GM12875 (cell line): ENCODE measurements around the gene EPB41.

Source experiments
- H3K4me3 ChIP-seq: one replicate; pipeline ENCODE4 v1.5.1; 2011; ENCODE audit warnings: low read depth, low read length, control low read depth
- TF ChIP-seq, protein P1 (sequence below): IDR thresholded peaks from 2 replicates; pipeline ENCODE4 v1.5.1; 2011; ENCODE audit warnings: low read depth, mild to moderate bottlenecking, control low read depth, inconsistent platforms, low read length, moderate library complexity, borderline replicate concordance; ENCODE audit not compliant: insufficient read depth

The EPB41 gene

GRCh38 chr1:28877132-28877781, 37.1 kb upstream of the EPB41 start:
- H3K4me3 ChIP-seq, result no peak overlapping the region
- TF ChIP-seq, protein P1, sequence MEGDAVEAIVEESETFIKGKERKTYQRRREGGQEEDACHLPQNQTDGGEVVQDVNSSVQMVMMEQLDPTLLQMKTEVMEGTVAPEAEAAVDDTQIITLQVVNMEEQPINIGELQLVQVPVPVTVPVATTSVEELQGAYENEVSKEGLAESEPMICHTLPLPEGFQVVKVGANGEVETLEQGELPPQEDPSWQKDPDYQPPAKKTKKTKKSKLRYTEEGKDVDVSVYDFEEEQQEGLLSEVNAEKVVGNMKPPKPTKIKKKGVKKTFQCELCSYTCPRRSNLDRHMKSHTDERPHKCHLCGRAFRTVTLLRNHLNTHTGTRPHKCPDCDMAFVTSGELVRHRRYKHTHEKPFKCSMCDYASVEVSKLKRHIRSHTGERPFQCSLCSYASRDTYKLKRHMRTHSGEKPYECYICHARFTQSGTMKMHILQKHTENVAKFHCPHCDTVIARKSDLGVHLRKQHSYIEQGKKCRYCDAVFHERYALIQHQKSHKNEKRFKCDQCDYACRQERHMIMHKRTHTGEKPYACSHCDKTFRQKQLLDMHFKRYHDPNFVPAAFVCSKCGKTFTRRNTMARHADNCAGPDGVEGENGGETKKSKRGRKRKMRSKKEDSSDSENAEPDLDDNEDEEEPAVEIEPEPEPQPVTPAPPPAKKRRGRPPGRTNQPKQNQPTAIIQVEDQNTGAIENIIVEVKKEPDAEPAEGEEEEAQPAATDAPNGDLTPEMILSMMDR, result peak; percentile 85

DNA sequence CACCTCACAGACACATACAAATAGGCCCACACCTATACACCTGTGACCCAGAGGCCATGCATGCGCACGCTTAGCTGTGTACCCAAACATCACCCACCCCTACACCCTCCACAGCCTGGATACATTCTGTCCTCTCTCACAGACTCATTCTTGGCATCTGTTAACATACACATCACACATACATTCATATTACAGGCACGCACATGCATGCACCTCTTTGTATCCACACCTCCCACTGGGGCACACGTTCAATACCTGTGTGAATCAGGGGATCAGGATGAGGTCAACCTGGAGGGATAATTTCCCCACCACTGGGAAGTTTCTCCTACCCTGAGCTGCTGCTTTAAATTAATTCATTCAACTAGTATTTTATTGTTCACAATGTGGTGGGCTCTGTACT, 35.6 kb upstream of the EPB41 start:
- TF ChIP-seq, protein P1, result no peak

DNA sequence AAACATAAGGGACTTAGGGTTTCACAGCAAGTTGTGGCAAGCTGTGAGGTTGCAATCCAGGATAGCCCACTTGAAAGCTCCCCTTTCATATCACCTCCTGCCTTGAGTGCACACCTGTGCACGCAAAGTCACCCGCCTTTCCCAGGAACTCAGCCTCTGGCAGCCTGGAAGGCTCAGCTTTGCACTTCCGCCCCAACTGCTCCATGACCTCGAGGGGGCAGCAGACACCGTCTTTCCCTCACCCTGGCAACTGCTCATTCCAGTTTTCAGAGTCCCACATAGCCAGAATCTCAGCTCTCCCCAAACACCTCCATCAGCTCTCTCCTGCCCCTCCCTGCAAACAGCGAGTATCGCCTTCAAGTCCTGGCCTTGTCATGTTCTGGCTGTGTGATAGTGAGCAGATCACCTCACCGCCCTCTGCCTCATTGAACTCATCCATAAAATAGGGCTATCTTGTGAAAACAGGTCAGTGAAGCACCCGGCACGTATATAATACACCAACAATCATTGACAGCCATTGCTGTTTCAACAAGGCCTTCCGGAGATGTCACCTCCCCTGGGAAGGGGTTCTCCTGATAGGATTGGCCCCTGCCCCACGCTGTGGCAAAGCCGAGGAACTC, 32.2 kb upstream of the EPB41 start:
- TF ChIP-seq, protein P1, result peak; percentile 92

More for the DNA sequence above, 35.6 kb upstream of the EPB41 start:
- H3K4me3 ChIP-seq, result no peak overlapping the region

DNA sequence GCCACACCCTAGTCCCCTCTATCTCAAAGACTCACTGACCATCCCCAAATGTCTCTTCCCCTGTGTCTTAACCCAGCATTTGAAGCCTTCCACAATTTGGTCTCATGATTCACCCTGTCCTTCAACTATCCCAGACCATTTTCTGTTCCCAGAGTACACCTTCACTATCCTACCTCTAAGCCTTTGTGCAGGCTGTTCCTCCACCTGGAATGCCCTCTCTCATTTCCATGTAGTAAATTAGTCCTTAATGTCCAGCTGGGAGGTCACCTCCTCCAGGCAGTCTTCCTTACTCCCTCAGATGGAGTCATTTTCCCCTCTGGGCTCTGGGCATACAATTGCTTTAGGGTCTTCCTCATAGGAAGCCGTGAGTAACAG, 31.1 kb upstream of the EPB41 start:
- TF ChIP-seq, protein P1, result no peak
- H3K4me3 ChIP-seq, result no peak overlapping the region

More for the DNA sequence above, 32.2 kb upstream of the EPB41 start:
- H3K4me3 ChIP-seq, result no peak overlapping the region

- no peak overlapping the region for H3K4me3 ChIP-seq
- TF ChIP-seq, protein P1, result no peak
These were observed 28.9 kb upstream of the EPB41 start for GRCh38 chr1:28885472-28885877.

GRCh38 chr1:28885977-28886730, 28.2 kb upstream of the EPB41 start:
- peak overlapping the region; percentile 77 for H3K4me3 ChIP-seq

More at GRCh38 chr1:28885977-28886730, 28.2 kb upstream of the EPB41 start:
- TF ChIP-seq, protein P1, result no peak
